ENCODE measurements around the gene C1QTNF4. TPM values are rescaled to one million over a fixed set of nuclear protein-coding genes. Genes with fewer than 3 reads are reported as not detected.

The C1QTNF4 gene
- polyA plus RNA-seq, 3 donors = 0.84 TPM; not detected in 2

- DNase-seq = no peak
- H3K9me3 ChIP-seq (replicated peaks in 1 of 2; ENCODE audit: control insufficient read depth in 1 of 2, insufficient read depth in 1 of 2, low read length in 2 of 2) = no peaks in the 10 kb centered on the region
- H3K4me2 ChIP-seq (replicated peaks; ENCODE audit: extremely low read depth, low read length, poor library complexity, severe bottlenecking) = no peak overlapping the region
- H3K4me3 Mint-ChIP-seq = no peak overlapping the region
- no peaks in the 10 kb centered on the region for H3K4me1 Mint-ChIP-seq
- H4K20me1 ChIP-seq (ENCODE audit: insufficient read depth, low read length) = no peaks in the 10 kb centered on the region
- WGBS (ENCODE audit: insufficient coverage) = no CpG with 5 or more reads among the region's 5 CpGs
- no peak overlapping the region for H2AFZ ChIP-seq (ENCODE audit: insufficient read depth, low read depth, low read length, poor library complexity, severe bottlenecking)
- peaks cover 80 to 95% of the 10 kb centered on the region in 2 donors for H3K36me3 ChIP-seq (replicated peaks in 1 of 2; ENCODE audit: control insufficient read depth in 1 of 2, insufficient read depth in 2 of 2, low read length in 2 of 2)
- H3K4me1 ChIP-seq (ENCODE audit: control insufficient read depth in 1 of 2, insufficient read depth in 2 of 2, low read length in 2 of 2) = no peaks in the 10 kb centered on the region
- peak overlapping the region in 1 of 2 donors; percentile 26 for H3K27ac ChIP-seq (ENCODE audit: low read depth in 1 of 2, low read length in 2 of 2)
- H3K79me2 ChIP-seq (ENCODE audit: insufficient read depth, low read length) = no peaks in the 10 kb centered on the region
- H3K27me3 ChIP-seq (ENCODE audit: control insufficient read depth in 2 of 2, insufficient read depth in 2 of 2, low read length in 2 of 2) = no peaks in the 10 kb centered on the region
- H3K9ac ChIP-seq (ENCODE audit: insufficient read depth, low read length, poor library complexity, severe bottlenecking) = no peak overlapping the region
- H3K9me3 Mint-ChIP-seq = no peaks in the 10 kb centered on the region
- peak overlapping the region in 1 of 7 donors; percentile 32 for H3K27ac Mint-ChIP-seq
- peaks cover 70 to 95% of the 10 kb centered on the region in 2 donors for H3K36me3 Mint-ChIP-seq
- TF ChIP-seq CTCF (IDR thresholded peaks at IDR 0.05) = no peak
- intact Hi-C loops (cut with micrococcal nuclease) = no loop called here
- no peak overlapping the region for H3K4me3 ChIP-seq (replicated peaks in 1 of 3; ENCODE audit: low read depth in 2 of 3, low read length in 3 of 3)
- peaks cover 0 to 3% (median 0%) of the 10 kb centered on the region in 3 donors for H3K27me3 Mint-ChIP-seq (ENCODE audit: low read depth in 3 of 3)
Observed at GRCh38 chr11:47631473-47631872, 37.3 kb upstream of the C1QTNF4 start.

- intact Hi-C loops (cut with micrococcal nuclease) = loop anchor here in 1 of 2 donors (10.0 kb wide), 1 partner anchor 107 kb away; no protein-coding TSS in a partner anchor
- no peak overlapping the region for H3K27ac ChIP-seq (ENCODE audit: low read depth in 1 of 2, low read length in 2 of 2)
- H3K9me3 ChIP-seq (replicated peaks in 1 of 2; ENCODE audit: control insufficient read depth in 1 of 2, insufficient read depth in 1 of 2, low read length in 2 of 2) = no peaks in the 10 kb centered on the region
- H3K4me1 ChIP-seq (ENCODE audit: control insufficient read depth in 1 of 2, insufficient read depth in 2 of 2, low read length in 2 of 2) = no peaks in the 10 kb centered on the region
- H3K27ac Mint-ChIP-seq = no peak overlapping the region
- H3K4me3 Mint-ChIP-seq = no peak overlapping the region
- peaks cover 83 to 94% of the 10 kb centered on the region in 2 donors for H3K36me3 ChIP-seq (replicated peaks in 1 of 2; ENCODE audit: control insufficient read depth in 1 of 2, insufficient read depth in 2 of 2, low read length in 2 of 2)
- no peak overlapping the region for H3K4me2 ChIP-seq (replicated peaks; ENCODE audit: extremely low read depth, low read length, poor library complexity, severe bottlenecking)
- 100% methylated on average over 1 of the region's 4 CpGs for WGBS (ENCODE audit: insufficient coverage)
- H3K4me1 Mint-ChIP-seq = no peaks in the 10 kb centered on the region
- no peak overlapping the region for H3K4me3 ChIP-seq (replicated peaks in 1 of 3; ENCODE audit: low read depth in 2 of 3, low read length in 3 of 3)
- H3K36me3 Mint-ChIP-seq = peaks cover 67 to 96% of the 10 kb centered on the region in 2 donors
- no peak for DNase-seq
- no peaks in the 10 kb centered on the region for H3K9me3 Mint-ChIP-seq
- peaks cover 0 to 3% (median 0%) of the 10 kb centered on the region in 3 donors for H3K27me3 Mint-ChIP-seq (ENCODE audit: low read depth in 3 of 3)
- H2AFZ ChIP-seq (ENCODE audit: insufficient read depth, low read depth, low read length, poor library complexity, severe bottlenecking) = no peak overlapping the region
- TF ChIP-seq CTCF (IDR thresholded peaks at IDR 0.05) = no peak
- H3K27me3 ChIP-seq (ENCODE audit: control insufficient read depth in 2 of 2, insufficient read depth in 2 of 2, low read length in 2 of 2) = no peaks in the 10 kb centered on the region
- no peaks in the 10 kb centered on the region for H3K79me2 ChIP-seq (ENCODE audit: insufficient read depth, low read length)
- H3K9ac ChIP-seq (ENCODE audit: insufficient read depth, low read length, poor library complexity, severe bottlenecking) = no peak overlapping the region
- no peaks in the 10 kb centered on the region for H4K20me1 ChIP-seq (ENCODE audit: insufficient read depth, low read length)
Observed at GRCh38 chr11:47628026-47628425, 33.8 kb upstream of the C1QTNF4 start.

All from CD14-positive monocyte (primary cell).